Activated naive CD8-positive, alpha-beta T cell treated with anti-CD3 and anti-CD28 coated beads, Interleukin-2, amount 50 U/mL, for 24 hours (primary cell): ENCODE data around the gene LUZP2.

ENCODE experiments used
- ATAC-seq: fragments of 150-1000 bp; cut with Tn5 transposase; one replicate; pipeline ENCODE4 v1.10.0; 2021
- DNase-seq: peaks from one replicate; pipeline ENCODE4 v3.0.0; 2021
- H3K27ac Mint-ChIP-seq: one replicate; pipeline ENCODE4 v1.8.0; 2021; ENCODE audit warnings: mild to moderate bottlenecking, mixed read lengths
- H3K27me3 Mint-ChIP-seq: one replicate; pipeline ENCODE4 v1.8.0; 2021; ENCODE audit warnings: mixed read lengths
- H3K36me3 Mint-ChIP-seq: one replicate; pipeline ENCODE4 v1.8.0; 2021; ENCODE audit warnings: low read depth, mixed read lengths
- H3K4me1 Mint-ChIP-seq: one replicate; pipeline ENCODE4 v1.8.0; 2021; ENCODE audit warnings: mixed read lengths
- H3K4me3 Mint-ChIP-seq: one replicate; pipeline ENCODE4 v1.8.0; 2021; ENCODE audit warnings: mild to moderate bottlenecking, moderate library complexity, mixed read lengths
- H3K9me3 Mint-ChIP-seq: one replicate; pipeline ENCODE4 v1.8.0; 2021; ENCODE audit warnings: mixed read lengths

LUZP2 gene

GRCh38 chr11:24635588-24636290, 138.9 kb downstream of the LUZP2 start:
- no peak for ATAC-seq
- no peak overlapping the region for H3K27ac Mint-ChIP-seq
- H3K4me1 Mint-ChIP-seq, result no peaks in the 10 kb centered on the region
- H3K9me3 Mint-ChIP-seq, result peaks cover 9% of the 10 kb centered on the region
- DNase-seq, result no peak
- H3K27me3 Mint-ChIP-seq, result no peaks in the 10 kb centered on the region
- no peaks in the 10 kb centered on the region for H3K36me3 Mint-ChIP-seq
- H3K4me3 Mint-ChIP-seq, result no peak overlapping the region

- Mint-ChIP-seq H3K4me1 (no peaks in the 10 kb centered on the region), H3K9me3 (peaks cover 8% of the 10 kb centered on the region), H3K27ac (no peak overlapping the region), H3K36me3 (no peaks in the 10 kb centered on the region), H3K27me3 (no peaks in the 10 kb centered on the region), H3K4me3 (no peak overlapping the region)
- DNase-seq (no peak), ATAC-seq (no peak)
These were observed 139.4 kb downstream of the LUZP2 start for GRCh38 chr11:24636291-24636629.

DNA sequence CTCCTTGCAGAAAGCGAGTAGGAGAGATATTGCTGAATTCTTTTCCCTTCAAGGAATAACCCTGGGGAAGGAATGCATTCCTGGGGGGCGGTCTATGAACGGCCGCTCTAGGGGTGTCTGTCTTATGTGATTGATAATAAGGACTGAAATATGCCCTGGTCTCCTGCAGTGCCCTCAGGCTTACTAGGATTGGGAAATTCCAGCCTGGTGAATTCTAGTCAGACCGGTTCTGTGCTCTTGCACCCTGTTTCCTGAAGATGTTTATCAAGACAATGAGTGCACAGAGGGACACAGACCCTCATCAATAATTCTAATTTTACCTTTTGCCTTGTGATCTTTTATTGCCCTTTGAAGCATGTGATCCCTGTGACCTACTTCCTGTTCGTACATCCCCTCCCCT, 140.7 kb downstream of the LUZP2 start:
- Mint-ChIP-seq H3K27me3 (no peaks in the 10 kb centered on the region), H3K4me1 (no peaks in the 10 kb centered on the region), H3K36me3 (no peaks in the 10 kb centered on the region), H3K4me3 (no peak overlapping the region), H3K9me3 (peaks cover 4% of the 10 kb centered on the region), H3K27ac (no peak overlapping the region)
- DNase-seq (no peak), ATAC-seq (no peak)

GRCh38 chr11:24642648-24643047, 145.8 kb downstream of the LUZP2 start:
- H3K4me3 Mint-ChIP-seq, result no peak overlapping the region
- H3K9me3 Mint-ChIP-seq, result peaks cover 8% of the 10 kb centered on the region
- no peaks in the 10 kb centered on the region for H3K36me3 Mint-ChIP-seq

GRCh38 chr11:24645563-24645962, 148.7 kb downstream of the LUZP2 start:
- Mint-ChIP-seq H3K9me3 (peaks cover 8% of the 10 kb centered on the region), H3K27me3 (no peaks in the 10 kb centered on the region), H3K27ac (no peak overlapping the region), H3K4me3 (no peak overlapping the region), H3K4me1 (no peaks in the 10 kb centered on the region), H3K36me3 (no peaks in the 10 kb centered on the region)
- DNase-seq, result no peak
- ATAC-seq, result no peak

More at GRCh38 chr11:24642648-24643047, 145.8 kb downstream of the LUZP2 start:
- H3K4me1 Mint-ChIP-seq, result no peaks in the 10 kb centered on the region
- ATAC-seq (no peak), DNase-seq (no peak)
- H3K27ac Mint-ChIP-seq, result no peak overlapping the region
- H3K27me3 Mint-ChIP-seq, result no peaks in the 10 kb centered on the region

DNA sequence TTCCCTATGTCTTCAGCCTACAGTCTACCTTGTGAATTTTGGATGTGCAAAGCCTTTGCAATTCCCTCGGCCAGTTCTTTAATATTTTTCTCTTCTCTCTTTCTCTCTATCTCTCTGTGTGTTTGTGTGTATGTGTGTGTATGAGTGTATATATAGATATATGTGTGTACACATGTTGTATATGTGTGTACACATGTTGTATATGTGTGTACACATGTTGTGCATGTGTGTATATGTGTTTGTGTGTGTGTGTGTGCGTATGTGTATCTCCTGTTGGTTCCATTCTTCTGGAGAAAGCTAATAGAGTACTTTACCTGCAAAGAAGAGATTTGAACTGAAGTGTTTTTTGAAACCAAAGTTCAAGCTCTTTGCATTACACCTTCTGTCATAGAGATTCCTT, 155.0 kb downstream of the LUZP2 start:
- Mint-ChIP-seq H3K27ac (no peak overlapping the region), H3K36me3 (no peaks in the 10 kb centered on the region), H3K27me3 (no peaks in the 10 kb centered on the region), H3K9me3 (no peaks in the 10 kb centered on the region), H3K4me3 (no peak overlapping the region), H3K4me1 (no peaks in the 10 kb centered on the region)
- no peak for DNase-seq
- ATAC-seq, result no peak

- ATAC-seq, result no peak
- no peaks in the 10 kb centered on the region for H3K27me3 Mint-ChIP-seq
- H3K4me3 Mint-ChIP-seq, result no peak overlapping the region
- no peak for DNase-seq
- no peaks in the 10 kb centered on the region for H3K36me3 Mint-ChIP-seq
- H3K4me1 Mint-ChIP-seq, result no peaks in the 10 kb centered on the region
- H3K9me3 Mint-ChIP-seq, result no peaks in the 10 kb centered on the region
- no peak overlapping the region for H3K27ac Mint-ChIP-seq
These were observed 157.0 kb downstream of the LUZP2 start for GRCh38 chr11:24653901-24654300.

DNA sequence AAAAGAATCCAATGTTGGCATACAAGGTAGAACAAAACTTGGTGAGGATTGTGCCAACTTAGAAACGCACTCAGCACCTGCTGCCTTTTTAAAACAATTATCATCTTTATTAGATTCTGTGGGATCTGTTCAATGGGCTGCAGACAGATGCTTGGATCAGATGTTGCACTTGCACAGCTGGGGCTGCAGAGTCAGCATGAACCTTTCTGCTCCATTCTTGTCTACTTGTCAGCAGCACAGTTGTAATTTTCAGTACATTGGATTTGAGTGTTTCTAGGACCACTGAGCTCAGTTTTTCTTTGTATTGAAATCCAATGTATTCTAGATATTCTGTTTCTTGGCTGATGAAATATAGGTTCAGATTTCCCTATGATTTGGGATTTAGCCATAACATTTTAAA, 164.5 kb downstream of the LUZP2 start:
- H3K36me3 Mint-ChIP-seq, result no peaks in the 10 kb centered on the region
- no peaks in the 10 kb centered on the region for H3K27me3 Mint-ChIP-seq
- ATAC-seq, result no peak
- DNase-seq, result no peak
- no peaks in the 10 kb centered on the region for H3K4me1 Mint-ChIP-seq
- H3K4me3 Mint-ChIP-seq, result no peak overlapping the region
- peaks cover 17% of the 10 kb centered on the region for H3K9me3 Mint-ChIP-seq
- H3K27ac Mint-ChIP-seq, result no peak overlapping the region

- peaks cover 17% of the 10 kb centered on the region for H3K9me3 Mint-ChIP-seq
- ATAC-seq, result no peak
- no peak for DNase-seq
- no peaks in the 10 kb centered on the region for H3K27me3 Mint-ChIP-seq
- H3K36me3 Mint-ChIP-seq, result no peaks in the 10 kb centered on the region
- H3K27ac Mint-ChIP-seq, result no peak overlapping the region
- H3K4me1 Mint-ChIP-seq, result no peaks in the 10 kb centered on the region
- H3K4me3 Mint-ChIP-seq, result no peak overlapping the region
These were observed 167.5 kb downstream of the LUZP2 start for GRCh38 chr11:24664399-24664798.

GRCh38 chr11:24667353-24667968, 170.6 kb downstream of the LUZP2 start:
- H3K27ac Mint-ChIP-seq, result no peak overlapping the region
- no peaks in the 10 kb centered on the region for H3K27me3 Mint-ChIP-seq
- ATAC-seq (no peak), DNase-seq (no peak)
- H3K36me3 Mint-ChIP-seq, result no peaks in the 10 kb centered on the region
- H3K4me1 Mint-ChIP-seq, result no peaks in the 10 kb centered on the region
- peaks cover 13% of the 10 kb centered on the region for H3K9me3 Mint-ChIP-seq
- H3K4me3 Mint-ChIP-seq, result no peak overlapping the region

- H3K36me3 Mint-ChIP-seq, result no peaks in the 10 kb centered on the region
- no peak overlapping the region for H3K27ac Mint-ChIP-seq
These were observed 182.0 kb downstream of the LUZP2 start for GRCh38 chr11:24678703-24679348.

GRCh38 chr11:24679821-24680351, 183.0 kb downstream of the LUZP2 start:
- Mint-ChIP-seq H3K27me3 (no peaks in the 10 kb centered on the region), H3K4me1 (no peaks in the 10 kb centered on the region), H3K9me3 (peaks cover 4% of the 10 kb centered on the region), H3K27ac (no peak overlapping the region), H3K4me3 (no peak overlapping the region), H3K36me3 (no peaks in the 10 kb centered on the region)
- ATAC-seq, result no peak
- DNase-seq, result no peak

More at GRCh38 chr11:24678703-24679348, 182.0 kb downstream of the LUZP2 start:
- DNase-seq, result no peak
- no peak for ATAC-seq
- no peak overlapping the region for H3K4me3 Mint-ChIP-seq
- no peaks in the 10 kb centered on the region for H3K27me3 Mint-ChIP-seq
- H3K9me3 Mint-ChIP-seq, result peaks cover 3% of the 10 kb centered on the region
- H3K4me1 Mint-ChIP-seq, result no peaks in the 10 kb centered on the region

DNA sequence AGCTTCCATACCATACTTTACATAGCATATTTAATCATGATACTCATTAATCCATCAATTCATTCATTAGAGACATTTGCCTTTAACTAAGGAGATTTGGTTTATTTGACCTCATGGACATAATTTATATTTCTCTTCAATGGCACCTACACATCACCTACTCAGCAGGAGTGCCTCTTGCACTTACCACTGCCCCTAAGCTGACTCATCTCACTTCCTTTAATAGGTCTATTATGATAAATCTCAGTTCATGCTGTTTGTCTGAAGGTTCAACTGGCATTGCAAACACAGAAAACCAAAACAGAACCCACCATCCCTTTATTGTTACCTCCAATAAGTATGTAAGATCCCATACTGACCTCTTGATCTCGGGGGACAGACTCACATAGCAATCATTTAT, 186.7 kb downstream of the LUZP2 start:
- H3K27me3 Mint-ChIP-seq, result no peaks in the 10 kb centered on the region
- no peaks in the 10 kb centered on the region for H3K4me1 Mint-ChIP-seq
- no peak overlapping the region for H3K27ac Mint-ChIP-seq
- DNase-seq (no peak), ATAC-seq (no peak)
- no peaks in the 10 kb centered on the region for H3K36me3 Mint-ChIP-seq
- peaks cover 8% of the 10 kb centered on the region for H3K9me3 Mint-ChIP-seq
- no peak overlapping the region for H3K4me3 Mint-ChIP-seq

DNA sequence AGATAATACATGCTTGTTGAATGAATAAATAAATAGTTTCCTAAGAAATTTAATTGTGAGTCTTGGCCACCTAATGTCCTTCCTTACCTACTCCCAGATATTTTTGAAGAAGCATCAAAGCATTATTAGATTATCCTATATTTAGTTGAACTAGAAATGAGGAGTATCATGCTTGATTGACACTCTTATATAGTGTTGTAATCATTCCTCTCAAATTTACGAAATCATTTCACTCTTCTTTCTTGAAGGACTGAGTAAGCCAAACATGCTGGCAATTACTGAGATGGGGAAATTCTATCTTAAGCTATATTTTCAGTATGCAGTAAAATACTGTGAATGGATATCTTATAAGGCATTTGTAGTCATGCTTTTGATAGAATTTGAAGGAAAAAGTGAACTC, 189.0 kb downstream of the LUZP2 start:
- no peak for ATAC-seq
- H3K4me1 Mint-ChIP-seq, result no peaks in the 10 kb centered on the region
- H3K27ac Mint-ChIP-seq, result no peak overlapping the region
- H3K36me3 Mint-ChIP-seq, result no peaks in the 10 kb centered on the region
- H3K27me3 Mint-ChIP-seq, result peaks cover 2% of the 10 kb centered on the region
- H3K9me3 Mint-ChIP-seq, result peaks cover 8% of the 10 kb centered on the region
- H3K4me3 Mint-ChIP-seq, result no peak overlapping the region
- DNase-seq, result no peak

DNA sequence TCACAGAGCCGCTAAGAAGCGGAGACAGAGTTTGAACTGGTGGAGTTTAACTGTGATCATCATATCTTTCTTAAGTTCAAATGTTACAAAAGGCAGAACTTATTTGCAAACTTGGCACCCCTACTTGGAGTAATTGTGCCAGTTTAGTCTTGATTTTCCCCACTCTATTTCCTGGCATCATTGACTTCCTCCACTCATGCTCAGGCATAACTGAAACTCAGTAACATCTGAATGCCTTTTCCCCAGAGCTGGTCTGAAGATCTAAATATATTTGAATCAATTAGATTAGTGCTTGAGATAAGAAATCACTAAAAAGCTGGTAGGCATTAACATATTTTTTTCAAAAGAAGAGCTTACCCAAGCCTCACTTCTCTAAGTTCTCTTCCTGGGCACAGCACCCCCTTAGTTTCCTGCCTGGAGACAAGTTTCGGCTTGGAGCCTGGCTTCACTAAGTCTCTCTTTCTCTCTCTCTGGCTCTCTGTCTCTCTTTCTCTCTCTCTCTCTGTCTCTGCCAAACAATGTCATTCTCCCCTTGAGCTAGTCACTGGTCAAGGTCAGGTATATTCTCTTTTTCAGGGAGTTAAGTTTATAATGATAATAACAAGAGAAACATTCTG, 190.8 kb downstream of the LUZP2 start:
- Mint-ChIP-seq H3K9me3 (peaks cover 8% of the 10 kb centered on the region), H3K4me3 (no peak overlapping the region), H3K36me3 (no peaks in the 10 kb centered on the region), H3K27me3 (peaks cover 2% of the 10 kb centered on the region), H3K4me1 (no peaks in the 10 kb centered on the region), H3K27ac (no peak overlapping the region)
- no peak for ATAC-seq
- DNase-seq, result no peak
